Spleen (tissue), 7 donors: ENCODE data around the gene AADAT.

Experiments
- CTCF ChIP-seq, 11 experiments: fragments of 200-600 bp in 7 of 11; fragments of 450-650 bp in 4 of 11; sonication (generic) in 4 of 11; IDR thresholded peaks in 8 of 11; conservative IDR thresholded peaks in 3 of 11; 1 replicate in 7 of 11; 2 replicates in 4 of 11; pipeline versions ENCODE4 v1.4.0 to v1.8.0; 2016 to 2021; ENCODE audit warnings: antibody characterized with exemption in 11 of 11, inconsistent platforms in 4 of 11, mild to moderate bottlenecking in 1 of 11
- POLR2A ChIP-seq, 3 donors: fragments of 450-650 bp; IDR thresholded peaks; one replicate each; pipeline ENCODE4 v1.5.1; 2017; ENCODE audit warnings: antibody characterized with exemption in 3 of 3, mild to moderate bottlenecking in 1 of 3
- POLR2AphosphoS5 ChIP-seq, 3 donors: sonication (generic); formaldehyde crosslinking; IDR thresholded peaks; one replicate each; pipeline ENCODE4 v1.5.1; 2017; ENCODE audit warnings: antibody characterized with exemption in 3 of 3
- donor health status: DM: no; HTN: no; CAD: no; lungs with moderate emphysema.
- donor health status: DM: no; HTN: no; CAD: no.
- donor health status: DM: no; HTN: no; CAD: no.

GRCh38 chr4:170122252-170122651 lies 32.5 kb upstream of the AADAT start:
- no peak for TF ChIP-seq CTCF (IDR thresholded peaks at IDR 0.05 in 8 of 11, conservative IDR thresholded peaks at IDR 0.05 in 3 of 11)
- TF ChIP-seq POLR2AphosphoS5 (IDR thresholded peaks at IDR 0.05): no peak
- no peak for TF ChIP-seq POLR2A (IDR thresholded peaks at IDR 0.05)
